CD8-positive, alpha-beta memory T cell (primary cell): ENCODE data around the gene UNC13A. TPM values are rescaled to one million over a fixed set of nuclear protein-coding genes. Genes with fewer than 3 reads are reported as not detected.
A peak's percentile ranks its signal among the peaks of the same experiment; 100 is the strongest.

ENCODE experiments used
- CTCF ChIA-PET: fragments of 350-600 bp; sonication (Branson Sonifier 250); formaldehyde crosslinking; loops from one replicate; lab custom pipeline; 2021; ENCODE audit warnings: antibody characterized with exemption; lab: Charles Lee
- POLR2A ChIA-PET: fragments of 350-600 bp; sonication (Branson Sonifier 250); formaldehyde crosslinking; loops from one replicate; lab custom pipeline; 2021; ENCODE audit warnings: antibody characterized with exemption; lab: Charles Lee
- DNase-seq, 5 donors: peaks; one replicate each; pipeline versions ENCODE4 v3.0.0 to v3.0.0-alpha.2; 2020 to 2022; ENCODE audit warnings: mixed read lengths in 1 of 5
- H3K27ac ChIP-seq: one replicate; pipeline ENCODE4 v1.7.0; 2013; ENCODE audit warnings: low read depth, mild to moderate bottlenecking, low read length, moderate library complexity
- H3K27me3 ChIP-seq: 2 replicates; pipeline ENCODE4 v1.7.0; 2013; ENCODE audit warnings: low read length, mild to moderate bottlenecking; ENCODE audit not compliant: insufficient read depth, poor library complexity, severe bottlenecking
- H3K36me3 ChIP-seq: 2 replicates; pipeline ENCODE4 v1.7.0; 2013; ENCODE audit warnings: mild to moderate bottlenecking, low read length, moderate library complexity; ENCODE audit not compliant: insufficient read depth
- H3K4me1 ChIP-seq: 2 replicates; pipeline ENCODE4 v1.7.0; 2013; ENCODE audit warnings: mild to moderate bottlenecking, low read length, moderate library complexity; ENCODE audit not compliant: insufficient read depth
- H3K4me3 ChIP-seq: 2 replicates; pipeline ENCODE4 v1.7.0; 2013; ENCODE audit warnings: mild to moderate bottlenecking, low read length
- H3K9me3 ChIP-seq: 2 replicates; pipeline ENCODE4 v1.7.0; 2013; ENCODE audit warnings: mild to moderate bottlenecking, low read length
- H3K27ac Mint-ChIP-seq, 8 donors: one replicate each; pipeline ENCODE4 v1.8.0; 2020 to 2021; ENCODE audit warnings: mixed read lengths in 8 of 8, mild to moderate bottlenecking in 6 of 8, inconsistent platforms in 3 of 8, moderate library complexity in 3 of 8
- H3K27me3 Mint-ChIP-seq, 2 donors: one replicate each; pipeline ENCODE4 v1.8.0; 2020 to 2021; ENCODE audit warnings: mixed read lengths in 2 of 2, mild to moderate bottlenecking in 1 of 2, moderate library complexity in 1 of 2
- H3K36me3 Mint-ChIP-seq, 3 donors: one replicate each; pipeline ENCODE4 v1.8.0; 2020 to 2021; ENCODE audit warnings: mixed read lengths in 3 of 3, inconsistent platforms in 1 of 3, mild to moderate bottlenecking in 1 of 3
- H3K4me1 Mint-ChIP-seq, 3 donors: one replicate each; pipeline ENCODE4 v1.8.0; 2020 to 2021; ENCODE audit warnings: mixed read lengths in 3 of 3, inconsistent platforms in 1 of 3, mild to moderate bottlenecking in 1 of 3
- H3K4me3 Mint-ChIP-seq, 7 donors: one replicate each; pipeline ENCODE4 v1.8.0; 2020 to 2021; ENCODE audit warnings: mixed read lengths in 7 of 7, mild to moderate bottlenecking in 6 of 7, moderate library complexity in 4 of 7, inconsistent platforms in 2 of 7
- H3K9me3 Mint-ChIP-seq, 5 donors: one replicate each; pipeline ENCODE4 v1.8.0; 2020 to 2022; ENCODE audit warnings: mixed read lengths in 5 of 5, mild to moderate bottlenecking in 3 of 5, moderate library complexity in 2 of 5, inconsistent platforms in 1 of 5
- polyA plus RNA-seq: library from polyadenylated mRNA; unstranded; fragments of 300-500 nt; fragmentation: Illumina TruSeq; gene quantifications from one replicate; pipeline ENCODE4 v1.2.3, GENCODE V29; 2021
- total RNA-seq, 2 experiments: library from RNA; stranded (reverse); gene quantifications; one replicate each; pipeline ENCODE4 v1.2.3, GENCODE V29; 2021

Gene UNC13A
- total and polyA plus RNA-seq, 3 experiments from 2014 or later, result not detected

- Histone ChIP-seq H3K36me3 (peaks cover 14% of the 10 kb centered on the region), H3K9me3 (no peaks in the 10 kb centered on the region), H3K27me3 (no peaks in the 10 kb centered on the region), H3K27ac (no peak overlapping the region), H3K4me3 (no peak overlapping the region), H3K4me1 (no peaks in the 10 kb centered on the region)
- Mint-ChIP-seq H3K36me3 (peaks cover 0 to 78% (median 19%) of the 10 kb centered on the region in 3 donors), H3K9me3 (no peaks in the 10 kb centered on the region), H3K4me1 (peaks cover 0 to 5% (median 5%) of the 10 kb centered on the region in 3 donors), H3K27me3 (no peaks in the 10 kb centered on the region), H3K4me3 (peak overlapping the region in 1 of 7 donors; percentile 48), H3K27ac (no peak overlapping the region)
- ChIA-PET CTCF (no interaction called here), POLR2A (no interaction called here)
- DNase-seq, result no peak
Measured at GRCh38 chr19:17564781-17565180, 123.4 kb downstream of the UNC13A start.

DNA sequence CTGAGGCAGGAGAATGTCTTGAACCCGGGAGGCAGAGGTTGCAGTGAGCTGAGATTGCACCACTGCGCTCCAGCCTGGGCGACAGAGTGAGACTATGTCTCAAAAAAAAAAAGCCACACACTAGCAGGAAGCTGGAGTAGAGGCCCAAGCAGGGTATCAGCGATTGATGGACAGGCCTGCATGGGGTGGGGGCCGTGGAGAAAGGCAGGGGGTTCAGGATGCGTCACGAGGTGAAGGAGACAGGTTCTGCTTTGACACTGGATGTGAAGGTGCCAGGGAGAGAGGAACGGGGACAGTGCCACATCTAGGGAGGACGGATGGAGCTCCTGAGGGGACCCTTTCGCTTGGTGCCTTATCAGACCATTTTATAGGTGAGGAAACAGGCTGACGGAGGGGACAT lies 125.6 kb downstream of the UNC13A start:
- POLR2A ChIA-PET, result interaction anchor here (0.6 kb wide), 2 partner anchors 20 to 82 kb away, joined by 3 to 10 read pairs; no protein-coding TSS in a partner anchor
- H3K36me3 ChIP-seq, result peaks cover 9% of the 10 kb centered on the region
- H3K4me3 ChIP-seq, result no peak overlapping the region
- no peaks in the 10 kb centered on the region for H3K27me3 ChIP-seq
- peaks cover 0 to 10% (median 5%) of the 10 kb centered on the region in 3 donors for H3K4me1 Mint-ChIP-seq
- no peak for DNase-seq
- H3K27me3 Mint-ChIP-seq, result no peaks in the 10 kb centered on the region
- no peaks in the 10 kb centered on the region for H3K4me1 ChIP-seq
- CTCF ChIA-PET, result interaction anchor here (1.6 kb wide), 1 partner anchor 11 kb away, joined by 4 read pairs; no protein-coding TSS in a partner anchor
- no peak overlapping the region for H3K27ac ChIP-seq
- no peaks in the 10 kb centered on the region for H3K9me3 ChIP-seq
- H3K36me3 Mint-ChIP-seq, result peaks cover 0 to 70% (median 11%) of the 10 kb centered on the region in 3 donors
- H3K4me3 Mint-ChIP-seq, result peak overlapping the region in 1 of 7 donors; percentile 24
- H3K27ac Mint-ChIP-seq, result peak overlapping the region in 1 of 8 donors; percentile 78
- H3K9me3 Mint-ChIP-seq, result no peaks in the 10 kb centered on the region

- no peaks in the 10 kb centered on the region for H3K27me3 ChIP-seq
- H3K4me3 ChIP-seq, result no peak overlapping the region
- H3K9me3 ChIP-seq, result no peaks in the 10 kb centered on the region
- H3K36me3 ChIP-seq, result peaks cover 9% of the 10 kb centered on the region
- H3K9me3 Mint-ChIP-seq, result no peaks in the 10 kb centered on the region
- H3K27ac Mint-ChIP-seq, result peak overlapping the region in 3 of 8 donors; percentile 45 to 78 (median 54)
- DNase-seq, result no peak
- ChIA-PET POLR2A (interaction anchor here (0.6 kb wide), 1 partner anchor 82 kb away, joined by 10 read pairs; no protein-coding TSS in a partner anchor), CTCF (interaction anchor here (1.6 kb wide), 1 partner anchor 11 kb away, joined by 4 read pairs; no protein-coding TSS in a partner anchor)
- H3K4me1 Mint-ChIP-seq, result peaks cover under 1 to 13% (median 5%) of the 10 kb centered on the region in 3 donors
- H3K4me3 Mint-ChIP-seq, result no peak overlapping the region
- H3K27me3 Mint-ChIP-seq, result no peaks in the 10 kb centered on the region
- peaks cover 0 to 65% (median 11%) of the 10 kb centered on the region in 3 donors for H3K36me3 Mint-ChIP-seq
- H3K27ac ChIP-seq, result no peak overlapping the region
- H3K4me1 ChIP-seq, result peaks cover 4% of the 10 kb centered on the region
Measured at GRCh38 chr19:17562097-17562496, 126.1 kb downstream of the UNC13A start.

GRCh38 chr19:17560205-17560595 lies 128.0 kb downstream of the UNC13A start:
- no peaks in the 10 kb centered on the region for H3K27me3 Mint-ChIP-seq
- peak overlapping the region in 3 of 8 donors; percentile 11 to 70 (median 23) for H3K27ac Mint-ChIP-seq
- no peaks in the 10 kb centered on the region for H3K9me3 Mint-ChIP-seq
- H3K4me1 Mint-ChIP-seq, result peaks cover 10 to 23% (median 14%) of the 10 kb centered on the region in 3 donors
- POLR2A ChIA-PET, result no interaction called here
- Histone ChIP-seq H3K27me3 (no peaks in the 10 kb centered on the region), H3K36me3 (peaks cover 9% of the 10 kb centered on the region), H3K9me3 (no peaks in the 10 kb centered on the region), H3K4me3 (no peak overlapping the region), H3K4me1 (peaks cover 15% of the 10 kb centered on the region), H3K27ac (no peak overlapping the region)
- H3K4me3 Mint-ChIP-seq, result peak overlapping the region in 2 of 7 donors; percentile 32 to 75
- H3K36me3 Mint-ChIP-seq, result peaks cover 0 to 51% (median 10%) of the 10 kb centered on the region in 3 donors
- CTCF ChIA-PET, result interaction anchor here (0.9 to 2.1 kb wide), 3 partner anchors 13 to 102 kb away, joined by 3 to 5 read pairs (median 4); no protein-coding TSS in a partner anchor
- no peak for DNase-seq

DNA sequence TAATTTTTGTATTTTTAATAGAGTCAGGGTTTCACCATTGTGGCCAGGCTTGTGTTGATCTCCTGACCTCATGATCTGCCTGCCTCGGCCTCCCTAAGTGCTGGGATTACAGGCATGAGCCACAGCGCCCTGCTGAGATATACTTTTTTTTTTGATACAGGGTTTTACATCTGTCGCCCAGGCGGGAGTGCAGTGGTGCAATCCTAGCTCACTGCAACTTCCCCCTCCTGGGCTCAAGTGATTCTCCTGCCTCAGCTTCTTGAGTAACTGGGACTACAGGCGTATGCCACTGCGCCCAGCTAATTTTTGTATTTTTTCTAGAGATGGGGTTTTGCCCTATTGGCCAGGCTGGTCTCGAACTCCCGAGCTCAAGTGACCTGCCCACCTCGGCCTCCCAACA lies 130.7 kb downstream of the UNC13A start:
- Histone ChIP-seq H3K27me3 (no peaks in the 10 kb centered on the region), H3K27ac (no peak overlapping the region), H3K4me1 (peaks cover 20% of the 10 kb centered on the region), H3K4me3 (no peak overlapping the region), H3K36me3 (peaks cover 9% of the 10 kb centered on the region), H3K9me3 (no peaks in the 10 kb centered on the region)
- ChIA-PET CTCF (interaction anchor here (1.1 to 2.0 kb wide), 3 partner anchors 16 to 61 kb away, joined by 3 to 8 read pairs (median 6); no protein-coding TSS in a partner anchor), POLR2A (interaction anchor here (1.9 kb wide), 1 partner anchor 46 kb away, joined by 4 read pairs; the partner anchor contains the start of gene PGLS)
- no peaks in the 10 kb centered on the region for H3K27me3 Mint-ChIP-seq
- no peaks in the 10 kb centered on the region for H3K9me3 Mint-ChIP-seq
- no peak overlapping the region for H3K27ac Mint-ChIP-seq
- H3K4me3 Mint-ChIP-seq, result peak overlapping the region in 6 of 7 donors; percentile 16 to 91 (median 84)
- H3K4me1 Mint-ChIP-seq, result peaks cover 14 to 27% (median 18%) of the 10 kb centered on the region in 3 donors
- DNase-seq, result no peak
- peaks cover 0 to 35% (median 3%) of the 10 kb centered on the region in 3 donors for H3K36me3 Mint-ChIP-seq

DNA sequence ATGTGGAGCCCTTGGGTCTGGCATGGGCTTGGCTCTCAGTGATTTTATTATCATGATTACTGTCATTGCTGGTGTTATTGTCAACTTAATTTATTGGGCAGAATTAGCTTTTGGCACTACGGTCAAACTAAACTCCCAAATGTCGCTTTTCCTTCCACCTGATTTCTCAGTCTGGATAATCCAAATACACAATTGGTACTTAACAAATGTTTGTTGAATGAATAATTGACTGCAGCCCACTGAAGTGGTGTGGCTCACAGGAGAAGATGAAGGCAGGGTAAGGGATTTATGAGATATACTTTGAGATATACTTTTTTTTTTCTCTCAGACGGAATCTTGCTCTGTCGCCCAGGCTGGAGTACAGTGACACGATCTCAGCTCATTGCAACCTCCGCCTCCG lies 131.2 kb downstream of the UNC13A start:
- Mint-ChIP-seq H3K4me3 (peak overlapping the region; percentile 78 to 91 (median 82)), H3K27me3 (no peaks in the 10 kb centered on the region), H3K9me3 (no peaks in the 10 kb centered on the region), H3K4me1 (peaks cover 14 to 27% (median 18%) of the 10 kb centered on the region in 3 donors), H3K36me3 (peaks cover 0 to 30% (median 3%) of the 10 kb centered on the region in 3 donors), H3K27ac (peak overlapping the region in 2 of 8 donors; percentile 21 to 82)
- H3K36me3 ChIP-seq, result peaks cover 9% of the 10 kb centered on the region
- H3K4me1 ChIP-seq, result peaks cover 20% of the 10 kb centered on the region
- DNase-seq, result no peak
- H3K27me3 ChIP-seq, result no peaks in the 10 kb centered on the region
- H3K9me3 ChIP-seq, result no peaks in the 10 kb centered on the region
- no peak overlapping the region for H3K27ac ChIP-seq
- H3K4me3 ChIP-seq, result peak overlapping the region; percentile 78
- ChIA-PET CTCF (interaction anchor here (1.1 to 2.0 kb wide), 4 partner anchors 17 to 61 kb away, joined by 3 to 8 read pairs (median 4); partner anchors contain the start of gene PGLS), POLR2A (interaction anchor here (1.9 kb wide), 1 partner anchor 46 kb away, joined by 4 read pairs; the partner anchor contains the start of gene PGLS)

DNA sequence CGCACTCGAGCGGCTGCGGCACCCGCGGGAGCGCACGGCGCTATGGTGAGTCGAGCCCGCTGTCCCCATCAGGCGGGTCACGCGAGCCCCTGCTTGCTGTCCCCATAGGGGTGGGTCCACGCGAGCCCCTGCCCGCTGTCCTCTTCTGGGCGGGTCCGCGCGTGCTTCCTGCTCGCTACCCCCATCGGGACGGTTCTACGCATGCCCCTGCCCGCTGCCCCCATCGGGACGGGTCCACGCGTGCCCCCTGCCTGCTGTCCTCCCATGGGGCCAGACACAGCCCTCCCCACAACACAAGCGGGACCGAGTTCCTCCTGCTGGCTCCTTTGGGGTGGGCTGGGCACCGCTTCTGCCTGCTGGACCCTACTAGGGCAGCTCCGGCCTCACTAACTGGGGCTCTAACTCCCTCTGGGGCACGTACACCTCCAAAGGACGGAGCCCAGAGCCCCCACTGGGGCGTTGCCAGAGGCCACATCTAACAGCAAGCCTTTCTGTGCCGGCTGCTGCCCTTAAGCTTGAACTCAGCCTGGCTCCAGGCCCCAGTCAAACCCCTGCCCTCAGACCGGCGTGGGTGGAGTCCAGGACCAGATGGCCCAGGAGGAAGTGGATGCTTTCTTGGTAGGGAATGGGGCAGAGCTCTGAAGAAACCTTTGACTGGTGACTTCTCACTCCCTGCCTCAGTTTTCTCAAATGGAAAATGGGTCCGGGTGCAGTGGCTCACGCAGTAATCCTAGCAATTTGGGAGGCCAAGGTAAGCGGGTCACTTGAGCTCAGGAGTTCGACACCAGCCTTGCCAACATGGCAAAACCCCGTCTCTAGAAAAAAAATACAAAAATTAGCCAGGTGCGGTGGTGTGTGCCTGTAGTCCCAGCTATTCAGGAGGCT lies 132.0 kb downstream of the UNC13A start:
- H3K27ac Mint-ChIP-seq, result peak overlapping the region in 5 of 8 donors; percentile 21 to 74 (median 47)
- DNase-seq, result peak in 2 of 5 donors; percentile 22 to 62
- Histone ChIP-seq H3K4me1 (peaks cover 20% of the 10 kb centered on the region), H3K36me3 (peaks cover 9% of the 10 kb centered on the region), H3K4me3 (peak overlapping the region; percentile 78), H3K27ac (peak overlapping the region; percentile 65), H3K27me3 (no peaks in the 10 kb centered on the region), H3K9me3 (no peaks in the 10 kb centered on the region)
- H3K4me3 Mint-ChIP-seq, result peak overlapping the region; percentile 78 to 91 (median 82)
- ChIA-PET CTCF (interaction anchor here (1.1 to 2.0 kb wide), 3 partner anchors 18 to 60 kb away, joined by 3 to 8 read pairs (median 6); partner anchors contain the start of gene PGLS), POLR2A (interaction anchor here (1.9 kb wide), 1 partner anchor 45 kb away, joined by 4 read pairs; the partner anchor contains the start of gene PGLS)
- H3K27me3 Mint-ChIP-seq, result no peaks in the 10 kb centered on the region
- no peaks in the 10 kb centered on the region for H3K9me3 Mint-ChIP-seq
- peaks cover 14 to 27% (median 18%) of the 10 kb centered on the region in 3 donors for H3K4me1 Mint-ChIP-seq
- H3K36me3 Mint-ChIP-seq, result peaks cover 0 to 22% (median 3%) of the 10 kb centered on the region in 3 donors
